HepG2 (cell line): ENCODE data around the gene SPCS1. TPM values are rescaled to one million over a fixed set of nuclear protein-coding genes. Genes with fewer than 3 reads are reported as not detected.

ENCODE experiments used
- AHDC1 ChIP-seq: sonication (generic); formaldehyde crosslinking; IDR thresholded peaks from 2 replicates; pipeline ENCODE4 v1.5.1; 2020; ENCODE audit warnings: mild to moderate bottlenecking, missing genetic modification reagents, borderline replicate concordance
- EEA1 ChIP-seq: sonication (generic); formaldehyde crosslinking; IDR thresholded peaks from 2 replicates; pipeline ENCODE4 v1.5.1; 2020; ENCODE audit warnings: mild to moderate bottlenecking, missing genetic modification reagents, borderline replicate concordance
- HCFC1 ChIP-seq: fragments of 150-350 bp; IDR thresholded peaks from 2 replicates; pipeline ENCODE4 v1.6.1; 2014; ENCODE audit warnings: low read depth, low read length
- JARID2 ChIP-seq: sonication (generic); formaldehyde crosslinking; IDR thresholded peaks from 2 replicates; pipeline ENCODE4 v1.8.1; 2023; ENCODE audit warnings: missing genetic modification reagents, inconsistent platforms; ENCODE audit not compliant: insufficient replicate concordance
- KDM4B ChIP-seq: sonication (generic); formaldehyde crosslinking; IDR thresholded peaks from 2 replicates; pipeline ENCODE4 v1.4.0; 2020; ENCODE audit warnings: missing genetic modification reagents
- KLF15 ChIP-seq: sonication (generic); formaldehyde crosslinking; IDR thresholded peaks from 2 replicates; pipeline ENCODE4 v1.8.1; 2023; ENCODE audit warnings: borderline replicate concordance, mild to moderate bottlenecking, inconsistent platforms, missing genetic modification reagents, mixed read lengths
- SOX13 ChIP-seq, 3 experiments: fragments of 450-650 bp in 1 of 3; sonication (generic) in 1 of 3; formaldehyde crosslinking in 1 of 3; IDR thresholded peaks in 2 of 3; conservative IDR thresholded peaks in 1 of 3; 2 replicates each; pipeline versions ENCODE4 v1.5.0 to v1.6.1; 2016 to 2020; ENCODE audit warnings: antibody characterized with exemption in 1 of 3, mild to moderate bottlenecking in 1 of 3, missing compliant biosample characterization in 1 of 3, missing genetic modification reagents in 1 of 3, moderate library complexity in 1 of 3
- TBX2 ChIP-seq: sonication (generic); formaldehyde crosslinking; IDR thresholded peaks from 2 replicates; pipeline ENCODE4 v1.5.0; 2020; ENCODE audit warnings: missing genetic modification reagents, mild to moderate bottlenecking, borderline replicate concordance
- UBTF ChIP-seq: sonication (generic); formaldehyde crosslinking; IDR thresholded peaks from 2 replicates; pipeline ENCODE4 v1.4.0; 2020; ENCODE audit warnings: mild to moderate bottlenecking, missing genetic modification reagents
- ZBTB14 ChIP-seq: sonication (generic); formaldehyde crosslinking; IDR thresholded peaks from 2 replicates; pipeline ENCODE4 v1.4.0; 2020; ENCODE audit warnings: missing genetic modification reagents
- ZBTB46 ChIP-seq: sonication (generic); formaldehyde crosslinking; IDR thresholded peaks from 2 replicates; pipeline ENCODE4 v1.4.0; 2020; ENCODE audit warnings: mild to moderate bottlenecking, missing genetic modification reagents, borderline replicate concordance
- ZNF484 ChIP-seq: sonication (generic); formaldehyde crosslinking; IDR thresholded peaks from 2 replicates; pipeline ENCODE4 v1.5.1; 2020; ENCODE audit warnings: mild to moderate bottlenecking, low read depth, missing genetic modification reagents, borderline replicate concordance
- ZNF639 ChIP-seq: conservative IDR thresholded peaks from 2 replicates; pipeline ENCODE4 v1.6.1; 2018; ENCODE audit warnings: missing genetic modification reagents
- polyA plus RNA-seq, 8 experiments: library from polyadenylated mRNA; depleted of rRNA in 3 of 8; stranded (reverse) in 7 of 8; unstranded in 1 of 8; fragments of >200 nt; fragmentation: Illumina TruSeq in 4 of 8; extraction: Trizol in 4 of 8; gene quantifications; 2 replicates each; pipeline versions ENCODE4 v1.2.1 to v1.2.3, GENCODE V29; 2011 to 2016; ENCODE audit warnings: low read depth in 4 of 8, missing spikeins in 1 of 8, mixed read lengths in 1 of 8; ENCODE audit not compliant: insufficient read depth in 1 of 8
- total RNA-seq, 5 experiments: library from RNA; depleted of rRNA; stranded (reverse); fragments of >200 nt; fragmentation: Illumina TruSeq; extraction: Trizol; gene quantifications; 2 replicates each; pipeline ENCODE4 v1.2.3, GENCODE V29; 2016; ENCODE audit warnings: low read depth in 1 of 5

Gene SPCS1
- total and polyA plus RNA-seq, 2 of the 13 experiments (the other 11 are each of a cell fraction or from before 2014, with no cell fraction given) = 84.6 to 120 TPM

- TF ChIP-seq AHDC1 (0 out of 2 replicates have a peak, but pooled peaks have one; percentile 50), ZNF639 (CRISPR knock-in tag) (peak; percentile 96), ZBTB46 (CRISPR knock-in tag) (no peak), ZNF484 (no peak), HCFC1 (peak; percentile 50), UBTF (CRISPR knock-in tag) (peak; percentile 79), KDM4B (0 out of 2 replicates have a peak, but pooled peaks have one; percentile 85), KLF15 (CRISPR knock-in tag) (peak; percentile 89), JARID2 (CRISPR knock-in tag) (no peak), EEA1 (CRISPR knock-in tag) (no peak), ZBTB14 (CRISPR knock-in tag) (peak; percentile 99), SOX13 (IDR thresholded peaks at IDR 0.05) (peak; percentile 18; the same call in 1 of the 2 replicates), SOX13 (CRISPR knock-in tag; conservative IDR thresholded peaks at IDR 0.05 in 1 of 2, IDR thresholded peaks at IDR 0.05 in 1 of 2) (peak in 1 of 2 experiments; percentile 55; a peak in 2 of 4 replicates), TBX2 (CRISPR knock-in tag) (peak; percentile 83)
These were observed 19.9 kb upstream of the SPCS1 start, which contains the start of the genes GNL3 and PBRM1 (continued) for GRCh38 chr3:52685709-52686691.
